Fibroblast of skin of abdomen (primary cell): ENCODE results near the gene TRMT2B. TPM values are rescaled to one million over a fixed set of nuclear protein-coding genes. Genes with fewer than 3 reads are reported as not detected.
"Not testable (repeated sequence)": the region's sequence is repeated elsewhere in the genome, so short reads cannot be mapped to it uniquely, and the experiment has no call there.

Source experiments
- DNase-seq: peaks from one replicate; pipeline ENCODE4 v3.0.0-alpha.2; 2013
- polyA plus RNA-seq, 2 experiments: library from polyadenylated mRNA; unstranded; fragments of 120-200 nt; gene quantifications; one replicate each; pipeline ENCODE4 v1.2.1, GENCODE V29; 2013; ENCODE audit not compliant: insufficient read length in 2 of 2

TRMT2B gene, protein sequence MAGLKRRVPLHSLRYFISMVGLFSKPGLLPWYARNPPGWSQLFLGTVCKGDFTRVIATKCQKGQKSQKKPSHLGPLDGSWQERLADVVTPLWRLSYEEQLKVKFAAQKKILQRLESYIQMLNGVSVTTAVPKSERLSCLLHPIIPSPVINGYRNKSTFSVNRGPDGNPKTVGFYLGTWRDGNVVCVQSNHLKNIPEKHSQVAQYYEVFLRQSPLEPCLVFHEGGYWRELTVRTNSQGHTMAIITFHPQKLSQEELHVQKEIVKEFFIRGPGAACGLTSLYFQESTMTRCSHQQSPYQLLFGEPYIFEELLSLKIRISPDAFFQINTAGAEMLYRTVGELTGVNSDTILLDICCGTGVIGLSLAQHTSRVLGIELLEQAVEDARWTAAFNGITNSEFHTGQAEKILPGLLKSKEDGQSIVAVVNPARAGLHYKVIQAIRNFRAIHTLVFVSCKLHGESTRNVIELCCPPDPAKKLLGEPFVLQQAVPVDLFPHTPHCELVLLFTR
- polyA plus RNA-seq (2013, experiment 1 of 2; ENCODE audit: insufficient read length), result 5.7 TPM
- polyA plus RNA-seq (2013, experiment 2 of 2; ENCODE audit: insufficient read length), result 5.6 TPM

DNA sequence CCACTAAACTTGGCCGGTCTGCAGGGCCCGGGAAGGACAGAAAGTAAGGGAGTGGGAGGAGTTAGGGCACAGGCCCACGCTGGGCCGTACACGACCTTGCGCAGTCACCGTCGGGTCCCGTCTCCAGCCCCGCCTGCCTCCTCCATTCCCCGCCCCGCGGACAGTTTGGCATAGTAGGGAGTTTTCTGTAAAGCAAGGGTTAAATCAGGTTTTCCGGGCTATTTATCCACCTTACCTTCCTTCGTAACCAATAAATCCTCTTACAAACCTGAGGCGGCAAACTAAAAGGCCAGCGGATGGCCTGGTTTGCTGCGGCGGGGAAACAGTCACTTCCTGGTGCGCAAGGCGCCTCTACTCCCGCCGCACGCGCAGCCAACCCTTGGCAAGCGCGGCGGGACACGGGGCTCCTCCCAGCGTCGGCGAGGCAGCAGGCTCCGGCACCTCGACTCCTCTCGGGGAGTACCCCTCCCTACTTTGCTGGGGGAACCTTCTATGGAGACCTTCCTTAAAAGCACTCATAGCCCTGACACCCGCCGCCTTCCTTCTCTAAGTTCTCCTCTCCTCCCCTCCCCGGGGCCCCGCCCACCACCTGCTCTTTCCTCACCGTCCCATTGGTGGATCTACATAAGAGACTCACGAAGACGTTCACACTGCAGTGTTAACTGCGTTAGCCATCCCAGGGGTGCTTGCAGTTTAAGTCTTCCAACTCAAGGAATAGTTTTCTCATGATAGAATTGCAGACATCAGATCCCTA, at the start of gene TRMT2B:
TRMT2B (minus strand) TSS at position 563 of the 754 bp plus-strand sequence. CDS start 9,822 bp downstream, outside the sequence.
- peak; percentile 57 for DNase-seq

DNA sequence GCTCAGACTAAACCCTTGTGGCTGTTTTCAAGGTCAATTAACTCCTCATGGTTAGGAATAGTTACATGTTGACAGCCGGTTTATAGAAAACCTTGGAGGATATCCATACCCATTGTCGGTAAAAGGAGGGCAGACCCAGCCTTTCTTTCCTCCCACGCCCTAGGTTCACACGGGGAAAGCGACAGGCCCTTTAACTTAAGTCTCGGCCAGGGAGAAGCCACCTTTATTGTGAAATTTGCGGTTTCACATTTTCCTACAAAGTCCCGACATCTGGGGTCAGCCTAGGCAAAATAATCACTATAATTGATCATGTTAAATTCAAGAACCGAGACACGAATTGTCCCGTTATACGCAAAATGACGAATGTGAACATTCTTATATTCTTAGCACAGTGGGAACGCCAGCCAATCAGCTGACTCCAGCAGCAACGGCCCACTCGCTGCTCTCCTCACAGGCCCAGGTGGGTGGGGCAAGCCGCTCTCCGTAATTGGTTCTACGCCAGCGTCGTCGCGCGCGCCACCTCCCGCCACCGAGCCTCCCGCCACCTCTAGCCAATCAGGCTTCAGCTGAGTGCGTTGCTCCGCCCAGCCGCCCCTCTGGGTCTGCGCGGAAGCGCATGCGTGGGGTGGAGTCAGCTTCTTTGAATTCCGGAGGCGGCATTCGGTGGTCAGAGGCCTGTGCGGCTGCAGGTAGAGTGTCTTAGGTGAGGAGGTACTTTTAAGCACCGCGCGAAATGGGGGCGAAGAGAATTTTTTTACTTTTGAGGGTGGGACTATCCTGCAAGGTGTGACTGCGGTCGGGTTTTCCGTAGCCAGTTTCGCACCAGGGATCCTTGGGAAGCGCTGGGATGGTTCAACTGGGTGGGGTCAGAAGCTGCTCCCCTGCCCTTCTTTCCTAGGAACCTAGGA, 45.9 kb upstream of the TRMT2B start, which contains the start of gene CENPI:
CENPI (plus strand) TSS at position 659 of the 908 bp plus-strand sequence. CDS start 2,867 bp downstream, outside the sequence.
- DNase-seq, result peak; percentile 93

DNA sequence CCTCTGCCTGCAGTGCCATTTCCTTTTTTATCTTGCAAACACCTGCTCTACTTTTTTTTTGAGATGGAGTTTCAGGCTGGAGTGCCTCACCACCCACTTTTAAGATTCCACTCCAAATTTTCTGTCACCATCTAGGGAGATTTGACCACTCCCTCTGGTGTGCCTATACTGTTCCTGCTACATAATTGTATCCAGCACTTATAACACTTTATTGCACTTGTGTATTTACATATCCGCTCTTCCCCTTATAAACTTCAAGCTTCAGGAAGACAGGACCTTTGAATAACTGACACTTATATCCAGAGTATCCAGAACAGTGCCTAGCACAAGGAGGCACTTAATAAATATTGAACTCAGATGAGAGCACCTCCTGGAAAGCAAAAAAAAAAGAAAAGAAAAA, 39.9 kb upstream of the TRMT2B start:
- DNase-seq, result no peak

DNA sequence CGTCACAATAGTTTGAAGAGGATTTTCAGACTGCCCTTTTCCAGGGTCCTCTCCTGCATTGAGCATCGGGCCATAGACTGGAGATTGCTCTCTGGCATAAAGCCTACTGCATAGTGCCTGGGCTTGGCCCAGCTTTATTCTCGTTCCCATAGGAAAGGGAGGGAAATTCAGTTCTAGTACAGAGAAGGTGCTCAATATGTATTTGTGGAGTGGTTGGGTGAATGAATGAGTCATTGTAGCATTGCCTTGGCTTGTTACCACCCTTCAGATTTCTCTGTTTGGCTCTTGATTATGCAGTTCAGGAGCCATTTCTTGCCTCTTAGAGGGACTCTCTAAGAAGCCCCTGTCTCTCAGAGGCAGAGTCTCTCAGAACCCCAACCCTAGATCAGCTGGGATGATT, 29.3 kb upstream of the TRMT2B start:
- no peak for DNase-seq

DNA sequence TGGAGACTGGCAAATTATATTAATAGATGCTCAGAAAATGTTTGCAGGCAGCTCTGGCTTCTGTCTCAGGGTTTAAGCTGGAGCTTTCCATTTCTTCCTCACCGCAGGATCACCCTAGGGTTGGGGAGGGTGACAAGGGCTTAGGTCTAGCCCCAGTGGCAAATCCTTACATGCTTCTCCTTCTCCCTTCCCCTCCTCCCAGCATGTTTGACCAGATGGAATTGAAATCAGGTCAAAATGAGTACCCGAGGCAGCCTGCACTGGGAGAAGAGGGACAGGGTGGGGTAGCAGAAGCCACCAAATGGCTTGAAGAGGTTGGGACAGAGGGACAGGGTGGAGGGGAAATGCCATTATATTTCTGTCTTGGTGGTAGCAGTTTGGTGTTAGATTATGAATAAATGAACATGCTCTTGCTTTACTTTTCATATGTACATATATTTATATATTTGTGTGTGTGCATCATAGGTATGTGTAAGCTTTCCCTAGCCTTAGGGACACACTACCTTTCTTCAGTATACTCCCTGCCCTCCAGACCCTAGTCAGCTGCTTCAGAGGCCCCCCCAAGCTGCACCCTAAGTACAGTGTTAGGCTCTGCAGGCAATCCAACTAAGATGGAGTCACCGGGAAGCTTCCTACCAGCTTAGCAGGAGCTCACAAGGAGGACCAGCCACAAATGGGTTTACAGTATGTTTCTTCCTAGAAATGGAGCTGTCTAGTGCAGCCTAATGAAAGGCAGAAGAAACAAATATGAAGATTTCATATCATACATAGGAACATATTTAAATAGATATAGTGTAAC, 28.6 kb upstream of the TRMT2B start:
- no peak for DNase-seq

DNA sequence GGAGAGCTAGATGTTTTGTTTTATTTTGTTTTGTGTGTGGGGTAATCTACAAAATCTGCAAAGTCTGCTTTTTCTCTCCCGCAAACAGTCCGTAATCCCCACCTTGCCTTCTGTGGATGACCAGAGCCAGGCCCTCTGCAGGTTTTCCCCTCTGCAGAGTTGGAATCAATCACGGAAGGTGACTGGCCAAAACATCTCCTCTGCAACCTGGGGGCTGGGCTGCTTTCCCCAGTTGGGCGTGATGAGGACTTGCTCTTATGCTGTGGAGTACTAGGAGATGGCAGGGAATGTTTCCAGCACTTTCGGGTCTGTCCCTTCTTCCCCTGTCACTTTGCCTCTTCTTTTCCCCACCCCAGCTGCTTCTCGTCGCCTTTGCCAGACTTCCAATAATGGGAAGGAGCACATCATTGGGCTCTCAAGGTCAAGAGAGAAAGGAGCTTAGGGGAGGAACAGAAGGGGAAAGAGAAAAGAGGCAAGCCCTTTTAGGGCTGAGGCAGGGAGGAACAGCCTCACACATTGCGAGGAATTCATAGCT, 27.9 kb upstream of the TRMT2B start:
- no peak for DNase-seq

DNA sequence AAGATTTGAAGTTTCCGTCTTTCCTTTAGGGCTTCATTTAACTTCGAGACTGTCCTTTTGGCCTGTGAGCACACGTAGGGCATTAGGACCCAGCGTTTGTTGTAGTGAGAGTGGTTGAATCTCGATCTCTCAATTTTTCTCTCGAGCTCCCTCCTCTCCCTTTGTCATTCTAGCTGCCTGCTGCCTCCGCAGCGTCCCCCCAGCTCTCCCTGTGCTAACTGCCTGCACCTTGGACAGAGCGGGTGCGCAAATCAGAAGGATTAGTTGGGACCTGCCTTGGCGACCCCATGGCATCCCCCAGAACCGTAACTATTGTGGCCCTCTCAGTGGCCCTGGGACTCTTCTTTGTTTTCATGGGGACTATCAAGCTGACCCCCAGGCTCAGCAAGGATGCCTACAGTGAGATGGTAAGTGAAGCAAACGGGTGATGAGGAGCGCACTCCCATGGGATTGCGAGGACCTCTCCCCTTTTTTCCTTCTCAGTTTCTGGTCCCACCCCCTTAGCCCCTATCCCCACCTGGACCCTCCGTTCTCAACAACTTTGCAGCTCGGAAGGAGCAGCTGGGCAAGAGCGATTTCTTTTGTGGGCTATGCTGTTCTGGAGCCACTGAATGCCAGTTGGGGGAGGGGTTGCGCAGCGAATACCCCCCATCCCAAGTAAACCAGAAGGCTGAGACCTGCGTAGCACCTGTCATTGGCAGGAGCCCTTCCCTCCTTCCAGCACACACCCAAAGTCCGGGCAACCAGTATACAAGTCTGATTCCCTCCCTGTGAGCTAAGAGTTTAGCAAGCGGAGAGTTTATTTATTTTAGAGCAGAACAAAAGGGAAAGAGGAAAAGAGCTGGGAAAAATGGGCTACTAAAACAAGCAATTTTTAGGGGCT, 27.0 kb upstream of the TRMT2B start, which contains the start of gene TMEM35A:
TMEM35A (plus strand) TSS at position 164 of the 883 bp plus-strand sequence; CDS start at position 288, 124 bp downstream.
- DNase-seq, result no peak

DNA sequence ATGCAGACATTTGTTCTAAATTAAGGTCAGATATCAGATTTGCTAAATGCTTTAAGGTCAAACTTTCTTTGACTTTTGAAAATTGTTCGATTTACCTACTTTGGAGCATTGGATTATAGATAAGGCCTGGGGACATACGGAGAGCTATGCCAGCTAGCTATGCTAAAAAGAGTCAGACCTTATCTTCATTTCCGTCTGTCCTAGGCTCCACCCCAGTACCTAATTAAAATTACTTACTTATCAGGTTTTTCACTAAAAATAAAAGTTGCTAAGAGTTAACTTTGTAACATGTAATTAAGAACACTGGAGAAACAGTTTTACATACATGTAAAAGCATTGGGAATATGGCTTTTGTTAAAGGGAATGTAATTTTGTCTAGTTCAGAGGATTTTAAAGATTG, 19.7 kb upstream of the TRMT2B start:
- DNase-seq, result no peak

DNA sequence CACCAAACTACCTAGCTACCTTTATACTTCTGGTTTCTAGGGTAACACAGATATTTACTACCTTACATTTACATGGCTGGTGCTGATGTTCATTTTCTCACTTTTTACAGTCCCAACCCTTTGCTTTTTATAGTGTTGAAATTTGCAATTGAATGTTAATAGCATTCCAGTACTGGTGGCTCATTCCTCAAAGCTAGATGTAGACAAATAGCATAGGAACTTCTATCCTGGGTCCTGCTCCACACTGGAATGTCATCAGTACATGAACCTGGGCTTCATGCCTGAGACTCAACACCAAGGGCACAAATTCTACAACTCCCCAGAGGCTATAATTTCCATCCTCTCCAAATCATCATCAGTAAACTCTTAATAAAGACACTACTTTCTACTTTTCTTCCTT, 10.3 kb upstream of the TRMT2B start:
- DNase-seq, result peak; percentile 54

DNA sequence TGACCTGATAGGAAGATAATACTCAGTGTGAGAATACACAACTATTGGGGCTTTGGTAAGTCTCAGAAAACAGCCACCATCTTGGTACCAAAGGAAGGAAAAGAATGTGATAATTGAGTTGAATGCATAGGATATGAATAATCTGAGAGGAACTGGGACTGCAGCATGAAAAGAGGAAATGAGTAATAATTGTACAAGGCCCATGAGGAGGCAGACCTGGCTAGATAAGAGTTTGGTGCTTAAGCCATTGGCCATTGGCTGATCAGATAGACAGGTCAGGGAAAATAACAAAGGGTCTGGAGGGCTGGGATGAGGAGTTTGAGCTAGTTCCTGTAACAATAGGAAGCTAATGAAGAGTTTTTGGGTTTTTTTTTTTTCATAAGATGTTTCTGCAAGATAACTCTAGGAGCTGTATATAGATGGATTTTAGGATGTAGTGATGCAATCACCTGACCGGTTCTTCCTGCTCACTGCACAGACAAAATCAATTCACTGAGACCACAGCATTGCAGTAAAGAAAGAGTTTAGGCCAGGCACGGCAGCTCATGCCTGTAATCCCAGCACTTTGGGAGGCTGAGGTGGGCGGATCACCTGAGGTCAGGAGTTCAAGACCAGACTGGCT, 5.3 kb upstream of the TRMT2B start:
- DNase-seq, result peak; percentile 54

DNA sequence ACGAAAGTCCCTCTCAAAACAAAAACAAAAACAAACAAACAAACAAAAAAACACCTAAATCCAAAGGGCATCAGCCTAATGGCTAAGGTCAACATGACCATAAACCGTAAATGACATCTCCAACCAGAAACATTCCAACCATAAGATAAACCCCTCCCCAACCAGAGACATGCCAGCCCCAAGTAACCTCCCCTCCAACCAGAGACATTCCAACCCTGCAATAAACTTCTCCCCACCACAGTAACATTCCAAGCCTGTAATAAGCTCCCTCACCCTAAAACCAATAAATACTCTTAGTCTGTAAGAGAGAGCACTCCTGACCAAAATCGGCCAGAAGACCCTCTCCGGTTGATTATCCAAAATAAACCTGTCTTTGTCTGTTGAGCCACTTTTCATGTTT, 4.6 kb upstream of the TRMT2B start:
- DNase-seq, result peak; percentile 24

DNA sequence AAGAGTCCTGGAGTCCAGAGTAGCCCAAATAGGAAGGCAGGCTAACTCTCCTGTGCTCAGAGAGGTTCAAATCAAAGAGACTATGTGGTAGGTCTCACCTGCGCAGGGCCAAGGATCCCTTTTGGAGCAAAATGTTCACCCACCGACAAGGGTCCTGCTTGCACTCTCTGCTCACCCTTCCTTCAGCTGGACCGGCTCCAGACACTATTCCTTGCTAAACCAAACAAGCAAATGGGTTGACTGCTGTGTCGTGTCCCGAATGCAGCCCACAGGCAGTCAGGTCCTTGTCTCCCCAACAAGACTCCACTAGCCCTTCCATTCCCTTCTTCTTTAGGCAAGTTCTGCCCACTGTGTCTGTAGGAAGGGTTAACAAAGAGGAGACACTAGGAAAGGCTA, 760 bp downstream of the TRMT2B start:
- DNase-seq, result peak; percentile 0

DNA sequence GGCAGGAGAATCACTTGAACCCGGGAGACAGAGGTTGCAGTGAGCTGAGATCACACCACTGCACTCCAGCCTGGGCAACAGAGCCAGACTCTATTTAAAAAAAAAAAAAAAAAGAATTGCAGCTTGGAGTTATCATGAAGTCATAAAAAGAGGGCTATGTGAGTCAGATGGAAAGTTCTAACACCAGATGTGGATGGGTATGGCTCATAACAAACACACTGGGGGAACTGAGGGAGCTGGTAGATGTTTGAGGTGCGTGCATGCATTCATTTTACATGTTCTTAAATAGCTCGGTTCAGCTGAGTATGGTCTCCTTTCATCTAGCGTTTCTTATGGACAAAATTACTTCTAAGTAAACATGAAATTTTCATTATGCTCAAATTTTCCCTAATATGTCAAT, 11.7 kb downstream of the TRMT2B start:
- DNase-seq, result no peak

DNA sequence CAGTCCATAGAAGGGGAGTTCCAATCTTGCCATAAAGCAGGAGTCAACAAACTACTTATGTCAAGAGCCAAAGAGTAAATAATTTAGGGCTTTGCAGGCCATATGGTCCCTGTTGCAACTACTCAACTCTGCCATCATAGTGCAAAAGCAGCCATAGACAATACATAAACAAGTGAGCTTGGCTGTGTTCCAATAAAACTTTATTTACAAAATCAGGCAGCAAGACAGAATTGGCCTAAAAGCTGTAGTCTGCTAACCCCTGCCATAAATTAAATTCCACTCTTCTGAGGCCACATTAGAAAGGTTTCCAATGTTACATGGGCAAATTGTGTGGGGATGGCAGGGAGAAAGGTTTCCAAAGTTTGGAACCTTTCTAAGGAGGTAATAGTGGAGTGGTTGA, 14.7 kb downstream of the TRMT2B start:
- DNase-seq, result no peak

DNA sequence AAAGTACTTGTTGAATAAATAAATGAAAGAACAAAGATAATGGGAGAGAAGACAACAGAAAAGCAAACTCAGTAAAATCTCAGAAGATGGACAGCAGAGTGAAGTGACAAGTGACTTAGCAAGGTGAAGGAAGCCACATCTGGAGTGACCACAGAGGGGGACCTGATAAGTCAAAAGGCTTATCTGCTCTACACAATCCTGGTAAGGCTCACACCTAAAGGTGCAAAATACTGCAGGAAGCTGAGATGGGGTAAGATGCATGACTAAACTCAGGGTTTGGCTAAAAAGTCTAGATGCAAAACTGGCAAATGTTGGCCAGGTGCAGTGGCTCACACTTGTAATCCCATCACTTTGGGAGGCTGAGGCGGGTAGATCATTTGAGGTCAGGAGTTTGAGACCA, 22.2 kb downstream of the TRMT2B start:
- DNase-seq, result no peak

DNA sequence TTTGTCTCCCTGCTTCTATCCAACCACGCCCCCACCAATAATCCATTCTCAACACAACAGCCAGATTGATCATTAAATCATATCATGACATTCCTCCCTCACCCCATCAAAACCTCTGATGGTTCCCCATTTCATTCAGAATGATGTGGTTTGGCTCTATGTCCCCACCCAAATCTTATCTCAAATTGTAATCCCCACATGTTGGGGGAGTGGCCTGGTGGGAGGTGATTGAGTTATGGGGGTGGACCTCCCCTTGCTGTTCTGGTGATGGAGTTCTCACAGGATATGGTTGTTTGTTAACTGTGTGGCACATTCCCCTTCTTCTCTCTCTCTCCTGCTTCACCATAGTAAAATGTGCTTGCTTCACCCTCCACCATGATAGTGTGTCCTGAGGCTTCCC, 23.3 kb downstream of the TRMT2B start:
- DNase-seq, result no peak

DNA sequence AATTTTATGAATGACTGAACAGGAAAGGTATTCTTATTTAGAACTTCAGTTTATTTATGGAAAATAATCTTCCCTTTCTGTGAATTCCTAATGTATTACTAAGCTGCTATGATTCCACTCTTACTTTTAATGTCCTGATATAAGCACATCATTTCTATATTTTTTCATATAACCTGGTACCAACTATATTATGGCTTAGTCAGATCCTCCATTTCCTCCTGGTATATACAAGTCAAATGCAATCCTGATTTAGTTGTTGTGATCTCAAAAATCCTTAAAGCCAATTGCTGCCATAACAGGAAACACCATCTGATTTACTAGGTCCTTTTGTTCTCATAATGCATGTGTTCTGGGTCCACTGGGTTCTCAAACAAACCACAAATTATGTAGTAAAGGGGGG, 26.8 kb downstream of the TRMT2B start:
- DNase-seq, result peak; percentile 1

DNA sequence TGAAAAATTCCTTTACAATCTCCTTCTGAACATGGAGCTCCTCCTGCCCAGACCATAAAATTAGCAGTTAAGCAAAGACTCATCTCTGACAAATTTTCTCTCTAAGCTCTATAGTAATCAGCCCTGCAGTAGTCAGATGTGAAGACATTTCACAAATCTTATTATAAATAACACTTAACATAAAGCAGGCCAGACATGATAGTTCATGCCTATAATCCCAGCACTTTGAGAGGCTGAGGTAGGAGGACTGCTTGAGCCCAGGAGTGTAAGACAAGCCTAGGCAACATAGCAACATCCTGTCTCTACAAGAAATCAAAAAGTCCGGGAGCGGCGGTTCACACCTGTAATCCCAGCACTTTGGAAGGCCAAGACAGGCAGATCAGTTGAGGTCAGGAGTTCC, 29.9 kb downstream of the TRMT2B start:
- DNase-seq, result no peak

DNA sequence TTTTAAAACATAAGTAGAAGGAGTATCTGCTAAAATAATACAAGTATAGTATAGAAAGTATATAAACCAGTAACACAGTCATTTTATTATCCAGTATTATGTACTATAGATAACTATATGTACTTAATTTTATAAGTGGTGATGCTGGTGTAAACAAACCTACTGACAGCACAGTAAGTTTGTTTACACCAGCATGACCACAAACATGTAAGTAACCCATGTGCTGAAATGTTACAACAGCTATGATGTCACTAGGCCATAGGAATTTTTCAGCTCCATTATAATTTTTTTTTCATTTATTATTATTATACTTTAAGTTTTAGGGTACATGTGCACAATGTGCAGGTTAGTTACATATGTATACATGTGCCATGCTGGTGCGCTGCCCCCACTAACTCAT, 39.9 kb downstream of the TRMT2B start:
- DNase-seq, result not testable (repeated sequence)
